H1 (cell line): ENCODE results near the gene ITFG2. TPM values are rescaled to one million over a fixed set of nuclear protein-coding genes. Genes with fewer than 3 reads are reported as not detected.
A peak's percentile ranks its signal among the peaks of the same experiment; 100 is the strongest.

Experiments
- CTCF ChIA-PET: fragments of 300-600 bp; sonication (Branson Sonifier 250); formaldehyde crosslinking; loops from one replicate; lab custom pipeline; 2021; ENCODE audit not compliant: partially characterized antibody; lab: Charles Lee
- POLR2A ChIA-PET: fragments of 300-600 bp; sonication (Branson Sonifier 250); formaldehyde crosslinking; loops from one replicate; lab custom pipeline; 2021; ENCODE audit warnings: inconsistent platforms; ENCODE audit not compliant: partially characterized antibody; lab: Charles Lee
- DNase-seq, 2 experiments: peaks; one replicate each; pipeline versions ENCODE4 v3.0.0 to v3.0.0-alpha.2; 2010 to 2022; ENCODE audit warnings: low spot score in 2 of 2, low read depth in 1 of 2, mixed read lengths in 1 of 2
- FAIRE-seq: peaks from 2 replicates; lab custom pipeline; 2011; peaks lifted over from hg19 to GRCh38; lab: Jason Lieb, UNC
- H2AFZ ChIP-seq: 2 replicates; pipeline ENCODE4 v1.8.1; 2012; ENCODE audit warnings: low read length, inconsistent platforms
- H2AK5ac ChIP-seq: 2 replicates; pipeline ENCODE4 v1.6.1; 2013; ENCODE audit warnings: low read depth, low read length
- H2BK120ac ChIP-seq: replicated peaks from 2 replicates; pipeline ENCODE3; 2013; ENCODE audit warnings: low read depth, low read length, inconsistent platforms
- H2BK12ac ChIP-seq: 2 replicates; pipeline ENCODE4 v1.6.1; 2013; ENCODE audit warnings: low read depth, low read length
- H2BK15ac ChIP-seq: 2 replicates; pipeline ENCODE4 v1.6.1; 2013; ENCODE audit warnings: low read length
- H2BK20ac ChIP-seq: 2 replicates; pipeline ENCODE4 v1.6.1; 2013; ENCODE audit warnings: low read length
- H2BK5ac ChIP-seq: 2 replicates; pipeline ENCODE4 v1.6.1; 2013; ENCODE audit warnings: low read depth, low read length
- H3K14ac ChIP-seq: 2 replicates; pipeline ENCODE4 v1.6.1; 2013; ENCODE audit warnings: inconsistent platforms; ENCODE audit not compliant: insufficient read length
- H3K18ac ChIP-seq: 2 replicates; pipeline ENCODE4 v1.6.1; 2013; ENCODE audit warnings: low read length; ENCODE audit errors: extremely low read depth
- H3K23ac ChIP-seq: 2 replicates; pipeline ENCODE4 v1.6.1; 2013; ENCODE audit warnings: inconsistent platforms; ENCODE audit not compliant: insufficient read length
- H3K23me2 ChIP-seq: 2 replicates; pipeline ENCODE4 v1.6.1; 2013; ENCODE audit warnings: low read depth, low read length
- H3K27ac ChIP-seq: 2 replicates; pipeline ENCODE4 v1.6.1; 2011; ENCODE audit warnings: low read depth, low read length, inconsistent platforms
- H3K27me3 ChIP-seq, 4 experiments: replicated peaks in 1 of 4; 1 replicate in 1 of 4; 2 replicates in 3 of 4; pipeline versions ENCODE4 v1.6.1 to v1.8.1; 2011 to 2013; ENCODE audit warnings: low read length in 3 of 4, mild to moderate bottlenecking in 3 of 4, inconsistent platforms in 2 of 4, mixed read lengths in 2 of 4, moderate library complexity in 1 of 4; ENCODE audit not compliant: control insufficient read depth in 3 of 4, insufficient read depth in 3 of 4; ENCODE audit errors: extremely low read depth in 1 of 4
- H3K36me3 ChIP-seq, 4 experiments: 2 replicates each; pipeline versions ENCODE4 v1.6.1 to v1.8.1; 2011 to 2013; ENCODE audit warnings: mild to moderate bottlenecking in 4 of 4, low read length in 3 of 4, moderate library complexity in 2 of 4, control low read depth in 1 of 4, inconsistent platforms in 1 of 4; ENCODE audit not compliant: insufficient read depth in 4 of 4, control insufficient read depth in 2 of 4
- H3K4ac ChIP-seq: replicated peaks from 2 replicates; pipeline ENCODE3; 2013; ENCODE audit warnings: low read length, low read depth, mixed read lengths, inconsistent platforms; ENCODE audit not compliant: insufficient read length
- H3K4me1 ChIP-seq, 4 experiments: replicated peaks in 1 of 4; 1 replicate in 1 of 4; 2 replicates in 3 of 4; pipeline versions ENCODE4 v1.6.1 to v1.8.1; 2011 to 2013; ENCODE audit warnings: low read length in 3 of 4, inconsistent platforms in 2 of 4, mixed read lengths in 1 of 4; ENCODE audit not compliant: insufficient read depth in 4 of 4, control insufficient read depth in 3 of 4
- H3K4me2 ChIP-seq, 2 experiments: 2 replicates each; pipeline versions ENCODE4 v1.6.1 to v1.8.1; 2011 to 2013; ENCODE audit warnings: low read depth in 2 of 2, low read length in 2 of 2, control low read depth in 1 of 2, inconsistent platforms in 1 of 2, mild to moderate bottlenecking in 1 of 2; ENCODE audit not compliant: insufficient read depth in 1 of 2
- H3K4me3 ChIP-seq, 4 experiments: fragments of 200-600, 300-600 bp in 1 of 4; sonication (generic), shearing (Covaris generic), sonication (Bioruptor Twin) in 1 of 4; 2 replicates each; pipeline versions ENCODE4 v1.5.1 to v1.8.1; 2011 to 2016; ENCODE audit warnings: low read length in 4 of 4, low read depth in 3 of 4, control low read depth in 2 of 4, inconsistent platforms in 2 of 4, mild to moderate bottlenecking in 2 of 4, mixed read lengths in 1 of 4, moderate library complexity in 1 of 4; ENCODE audit not compliant: insufficient read depth in 2 of 4; ENCODE audit errors: extremely low read depth in 1 of 4
- H3K56ac ChIP-seq: replicated peaks from 2 replicates; pipeline ENCODE3; 2013; ENCODE audit warnings: low read depth, mild to moderate bottlenecking, mixed read lengths, low read length, inconsistent platforms; ENCODE audit not compliant: insufficient read length
- H3K79me1 ChIP-seq: 2 replicates; pipeline ENCODE4 v1.6.1; 2013; ENCODE audit warnings: low read depth, low read length, control low read depth
- H3K79me2 ChIP-seq, 2 experiments: 2 replicates each; pipeline versions ENCODE4 v1.6.1 to v1.8.1; 2012 to 2013; ENCODE audit warnings: low read length in 2 of 2, mild to moderate bottlenecking in 2 of 2, inconsistent platforms in 1 of 2; ENCODE audit not compliant: insufficient read depth in 2 of 2, control insufficient read depth in 1 of 2
- H3K9ac ChIP-seq, 4 experiments: replicated peaks in 1 of 4; 1 replicate in 1 of 4; 2 replicates in 3 of 4; pipeline versions ENCODE4 v1.6.1 to v1.8.1; 2011 to 2013; ENCODE audit warnings: low read depth in 3 of 4, low read length in 3 of 4, control low read depth in 2 of 4, mild to moderate bottlenecking in 2 of 4, moderate library complexity in 2 of 4, inconsistent platforms in 1 of 4; ENCODE audit errors: extremely low read depth in 1 of 4
- H3K9me3 ChIP-seq, 2 experiments: 2 replicates each; pipeline versions ENCODE4 v1.6.1 to v1.8.1; 2012 to 2013; ENCODE audit warnings: mild to moderate bottlenecking in 2 of 2, moderate library complexity in 2 of 2, control low read depth in 1 of 2, inconsistent platforms in 1 of 2, low read depth in 1 of 2, low read length in 1 of 2, mixed read lengths in 1 of 2; ENCODE audit not compliant: insufficient read depth in 2 of 2
- H4K20me1 ChIP-seq, 2 experiments: replicated peaks in 1 of 2; 2 replicates each; pipeline versions ENCODE3 to v1.8.1; 2011 to 2013; ENCODE audit warnings: inconsistent platforms in 2 of 2, low read length in 2 of 2, mild to moderate bottlenecking in 1 of 2; ENCODE audit not compliant: insufficient read depth in 2 of 2, control insufficient read depth in 1 of 2
- H4K5ac ChIP-seq: 2 replicates; pipeline ENCODE4 v1.6.1; 2013; ENCODE audit warnings: low read length, low read depth, mixed read lengths, inconsistent platforms; ENCODE audit not compliant: insufficient read length
- H4K8ac ChIP-seq: 2 replicates; pipeline ENCODE4 v1.8.0; 2013; ENCODE audit warnings: mild to moderate bottlenecking, moderate library complexity, low read length, inconsistent platforms; ENCODE audit not compliant: insufficient read depth; ENCODE audit errors: extremely low read depth
- H4K91ac ChIP-seq: replicated peaks from 2 replicates; pipeline ENCODE3; 2013; ENCODE audit warnings: low read length, mixed read lengths, inconsistent platforms; ENCODE audit not compliant: insufficient read length
- EP300 ChIP-seq, 2 experiments: IDR thresholded peaks; 1 replicate in 1 of 2; 2 replicates in 1 of 2; pipeline ENCODE4 v1.6.1; 2011 to 2012; ENCODE audit warnings: low read depth in 2 of 2, low read length in 2 of 2, mild to moderate bottlenecking in 2 of 2, borderline replicate concordance in 1 of 2, inconsistent platforms in 1 of 2, moderate library complexity in 1 of 2
- POLR2AphosphoS5 ChIP-seq: IDR thresholded peaks from 2 replicates; pipeline ENCODE4 v1.6.1; 2011; ENCODE audit warnings: low read depth, low read length
- WGBS, 2 experiments: shearing (Covaris generic) in 1 of 2; methylation state at CpG; one replicate each; pipeline versions ENCODE4 v1.1.6 to v1.1.7; 2013 to 2015; ENCODE audit warnings: low lambda C conversion rate in 2 of 2, mixed read lengths in 2 of 2, inconsistent platforms in 1 of 2, low coverage in 1 of 2, missing lambda C conversion rate in 1 of 2; ENCODE audit not compliant: insufficient replicate concordance in 2 of 2, insufficient coverage in 1 of 2, insufficient read length in 1 of 2; ENCODE audit errors: extremely low coverage in 1 of 2, missing lambda C conversion rate in 1 of 2; 5-methylcytosine and 5-hydroxymethylcytosine counted together
- polyA plus RNA-seq, 7 experiments: library from polyadenylated mRNA; depleted of rRNA in 3 of 7; stranded (reverse) in 5 of 7; unstranded in 2 of 7; fragments of >200 nt in 5 of 7; fragments of 200-250 nt in 2 of 7; gene quantifications; 1 replicate in 5 of 7; 2 replicates in 1 of 7; 4 replicates in 1 of 7; pipeline versions ENCODE4 v1.2.1 to v1.2.3, GENCODE V29; 2011 to 2013; ENCODE audit warnings: missing spikeins in 2 of 7, mixed read lengths in 2 of 7
- total RNA-seq: library from RNA; stranded (reverse); fragmentation: NEBNext Ultra II Directional; extraction: Animal tissue kit (Norgen Biotek cat#: 25700); gene quantifications from 2 replicates; pipeline ENCODE4 v1.2.1, GENCODE V29; 2021

The ITFG2 gene
- total and polyA plus RNA-seq, 2 of the 8 experiments (the other 6 are each of a cell fraction or from before 2014, with no cell fraction given) = 15.0 to 22.9 TPM

DNA sequence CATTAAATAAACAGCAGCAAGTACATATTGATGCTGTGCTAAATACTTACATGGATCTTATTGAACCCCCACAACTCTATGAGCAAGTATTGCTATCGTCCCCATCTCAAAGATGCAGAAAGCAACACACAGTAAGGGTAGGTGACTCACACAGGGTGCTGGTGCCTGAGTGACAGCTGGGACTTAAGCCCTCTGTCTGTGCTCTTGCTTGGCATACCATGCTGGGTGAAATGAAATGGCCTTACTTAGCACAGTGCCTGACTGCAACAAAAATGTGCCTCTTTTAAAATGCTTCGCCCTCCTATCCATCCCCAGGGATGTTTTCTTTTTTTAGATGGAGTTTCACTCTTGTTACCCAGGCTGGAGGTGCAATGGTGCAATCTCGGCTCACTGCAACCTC is 43.6 kb downstream of the ITFG2 start:
- no peak overlapping the region; a peak in 1 of 7 replicates for H3K9ac ChIP-seq

More for the DNA sequence above, 43.6 kb downstream of the ITFG2 start:
- Histone ChIP-seq H4K91ac (no peak overlapping the region), H2BK5ac (no peak overlapping the region), H3K27me3 (no peaks in the 10 kb centered on the region), H4K20me1 (peaks cover 3 to 5% of the 10 kb centered on the region in 2 experiments), H4K8ac (no peak overlapping the region), H3K27ac (no peak overlapping the region), H3K23ac (no peak overlapping the region), H3K4ac (no peak overlapping the region), H3K4me3 (no peak overlapping the region), H3K79me1 (no peaks in the 10 kb centered on the region), H3K23me2 (no peaks in the 10 kb centered on the region), H2BK12ac (no peak overlapping the region), H4K5ac (no peak overlapping the region), H2BK20ac (no peak overlapping the region), H2AFZ (no peak overlapping the region), H2AK5ac (no peak overlapping the region), H3K18ac (no peak overlapping the region), H3K79me2 (no peaks in the 10 kb centered on the region), H3K9me3 (no peaks in the 10 kb centered on the region), H3K14ac (no peak overlapping the region), H2BK15ac (no peak overlapping the region), H3K4me1 (peaks cover 0 to 6% (median under 1%) of the 10 kb centered on the region in 4 experiments; a peak in 4 of 7 replicates), H3K56ac (no peak overlapping the region), H3K36me3 (peaks cover 0 to 19% (median 12%) of the 10 kb centered on the region in 4 experiments; a peak in 4 of 8 replicates), H2BK120ac (no peak overlapping the region), H3K4me2 (no peak overlapping the region)
- TF ChIP-seq POLR2AphosphoS5 = 0 out of 2 replicates have a peak, but pooled peaks have one; percentile 27
- no peak for TF ChIP-seq EP300 (IDR thresholded peaks at IDR 0.05; ENCODE audit: borderline replicate concordance in 1 of 2, low read depth in 2 of 2, low read length in 2 of 2)
- POLR2A ChIA-PET = interaction anchor here (0.6 to 3.8 kb wide), 17 partner anchors 8 to 199 kb away, joined by 3 to 31 read pairs (median 4); partner anchors contain the start of genes FOXM1, ITFG2, RHNO1 and TULP3
- DNase-seq (no peak), FAIRE-seq (no peak)
- 85% methylated on average over 3 of the region's 3 CpGs; no CpG with 5 or more reads in 1 of the 2 experiments for WGBS, 2 experiments
- CTCF ChIA-PET = interaction anchor here (0.6 to 6.5 kb wide), 9 partner anchors 8 to 173 kb away, joined by 3 to 84 read pairs (median 4); no protein-coding TSS in a partner anchor
